ENCODE data around the gene CRYBB3. TPM values are rescaled to one million over a fixed set of nuclear protein-coding genes. Genes with fewer than 3 reads are reported as not detected.

Gene CRYBB3
- total RNA-seq, 1 experiment from 2014 or later, result not detected

DNA sequence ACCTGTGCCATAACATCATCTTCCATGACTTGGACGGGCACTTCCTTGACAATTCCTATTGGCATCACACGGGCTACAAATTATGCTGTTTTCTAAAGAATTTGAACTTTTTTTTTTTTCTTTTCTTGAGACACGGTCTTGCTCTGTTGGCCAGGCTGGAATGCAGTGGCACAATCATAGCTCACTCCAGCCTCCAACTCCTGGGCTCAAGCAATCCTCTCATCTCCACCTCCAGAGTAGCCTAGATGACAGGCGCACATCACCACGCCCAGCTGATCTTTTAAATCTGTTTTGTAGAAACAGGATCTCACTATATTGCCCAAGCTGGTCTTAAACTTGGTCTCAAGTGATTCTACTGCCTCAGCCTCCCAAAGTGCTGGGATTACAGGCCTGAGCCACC lies 3.3 kb upstream of the CRYBB3 start:
- ChIA-PET POLR2A (no interaction called here), CTCF (no interaction called here)
- H3K36me3 Mint-ChIP-seq (ENCODE audit: insufficient read depth, unreplicated experiment), result peaks cover 19% of the 10 kb centered on the region
- H3K4me3 Mint-ChIP-seq (ENCODE audit: unreplicated experiment), result no peak overlapping the region
- Histone ChIP-seq H3K4me3 (ENCODE audit: low read depth, low read length) (no peak overlapping the region), H3K9me3 (no peaks in the 10 kb centered on the region), H3K36me3 (ENCODE audit: control insufficient read depth, insufficient read depth, low read length) (no peaks in the 10 kb centered on the region; the same call in none of the 2 replicates), H3K27me3 (replicated peaks; ENCODE audit: control insufficient read depth, insufficient read depth, low read length) (no peaks in the 10 kb centered on the region), H3K4me1 (no peaks in the 10 kb centered on the region)
- no peaks in the 10 kb centered on the region for H3K27me3 Mint-ChIP-seq (ENCODE audit: insufficient read depth, unreplicated experiment)
- no peaks in the 10 kb centered on the region for H3K4me1 Mint-ChIP-seq (ENCODE audit: low read depth, unreplicated experiment)
- no peaks in the 10 kb centered on the region for H3K9me3 Mint-ChIP-seq (ENCODE audit: unreplicated experiment)
- TF ChIP-seq, protein P1, sequence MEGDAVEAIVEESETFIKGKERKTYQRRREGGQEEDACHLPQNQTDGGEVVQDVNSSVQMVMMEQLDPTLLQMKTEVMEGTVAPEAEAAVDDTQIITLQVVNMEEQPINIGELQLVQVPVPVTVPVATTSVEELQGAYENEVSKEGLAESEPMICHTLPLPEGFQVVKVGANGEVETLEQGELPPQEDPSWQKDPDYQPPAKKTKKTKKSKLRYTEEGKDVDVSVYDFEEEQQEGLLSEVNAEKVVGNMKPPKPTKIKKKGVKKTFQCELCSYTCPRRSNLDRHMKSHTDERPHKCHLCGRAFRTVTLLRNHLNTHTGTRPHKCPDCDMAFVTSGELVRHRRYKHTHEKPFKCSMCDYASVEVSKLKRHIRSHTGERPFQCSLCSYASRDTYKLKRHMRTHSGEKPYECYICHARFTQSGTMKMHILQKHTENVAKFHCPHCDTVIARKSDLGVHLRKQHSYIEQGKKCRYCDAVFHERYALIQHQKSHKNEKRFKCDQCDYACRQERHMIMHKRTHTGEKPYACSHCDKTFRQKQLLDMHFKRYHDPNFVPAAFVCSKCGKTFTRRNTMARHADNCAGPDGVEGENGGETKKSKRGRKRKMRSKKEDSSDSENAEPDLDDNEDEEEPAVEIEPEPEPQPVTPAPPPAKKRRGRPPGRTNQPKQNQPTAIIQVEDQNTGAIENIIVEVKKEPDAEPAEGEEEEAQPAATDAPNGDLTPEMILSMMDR (IDR thresholded peaks at IDR 0.05; ENCODE audit: insufficient read depth in 1 of 2, low read depth in 1 of 2, low read length in 1 of 2, severe bottlenecking in 1 of 2, unreplicated experiment in 1 of 2), result no peak
- BruUV-seq (replicated peaks), result no TSS peak
- intact Hi-C loops (cut with micrococcal nuclease; ENCODE audit: unreplicated experiment), result no loop called here
- H3K27ac Mint-ChIP-seq (ENCODE audit: unreplicated experiment), result no peak overlapping the region
- DNase-seq, result no peak

DNA sequence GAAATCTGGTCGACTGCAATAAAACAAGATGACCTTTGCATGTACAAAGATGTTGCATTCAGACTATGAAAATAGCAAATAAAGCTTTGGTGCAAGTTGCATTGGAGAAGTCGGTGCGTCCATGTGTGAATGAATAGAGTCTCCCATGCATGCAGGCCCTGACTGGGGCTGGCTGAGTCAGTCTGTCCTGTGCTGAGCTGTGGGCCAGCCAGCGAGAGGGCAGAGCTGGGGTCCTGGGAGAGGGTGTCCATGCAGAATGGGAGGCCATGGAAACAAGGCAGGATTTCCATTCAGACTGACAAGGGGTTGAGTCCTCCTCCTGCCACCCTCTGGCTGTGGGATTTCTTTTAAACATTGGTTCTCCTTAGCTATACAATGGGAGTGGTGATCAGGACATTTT lies 2.3 kb upstream of the CRYBB3 start:
- no peaks in the 10 kb centered on the region; the same call in none of the 2 replicates for H3K36me3 ChIP-seq (ENCODE audit: control insufficient read depth, insufficient read depth, low read length)
- no peak overlapping the region for H3K27ac Mint-ChIP-seq (ENCODE audit: unreplicated experiment)
- H3K27me3 ChIP-seq (replicated peaks; ENCODE audit: control insufficient read depth, insufficient read depth, low read length), result no peaks in the 10 kb centered on the region
- no peaks in the 10 kb centered on the region for H3K27me3 Mint-ChIP-seq (ENCODE audit: insufficient read depth, unreplicated experiment)
- no TSS peak for BruUV-seq (replicated peaks)
- no peak overlapping the region for H3K4me3 Mint-ChIP-seq (ENCODE audit: unreplicated experiment)
- no peaks in the 10 kb centered on the region for H3K9me3 Mint-ChIP-seq (ENCODE audit: unreplicated experiment)
- ChIA-PET POLR2A (no interaction called here), CTCF (no interaction called here)
- no peaks in the 10 kb centered on the region for H3K4me1 ChIP-seq
- TF ChIP-seq, protein P1 (IDR thresholded peaks at IDR 0.05; ENCODE audit: insufficient read depth in 1 of 2, low read depth in 1 of 2, low read length in 1 of 2, severe bottlenecking in 1 of 2, unreplicated experiment in 1 of 2), result no peak
- intact Hi-C loops (cut with micrococcal nuclease; ENCODE audit: unreplicated experiment), result no loop called here
- peaks cover 22% of the 10 kb centered on the region for H3K36me3 Mint-ChIP-seq (ENCODE audit: insufficient read depth, unreplicated experiment)
- H3K4me1 Mint-ChIP-seq (ENCODE audit: low read depth, unreplicated experiment), result no peaks in the 10 kb centered on the region
- DNase-seq, result no peak
- H3K9me3 ChIP-seq, result no peaks in the 10 kb centered on the region
- H3K4me3 ChIP-seq (ENCODE audit: low read depth, low read length), result no peak overlapping the region

DNA sequence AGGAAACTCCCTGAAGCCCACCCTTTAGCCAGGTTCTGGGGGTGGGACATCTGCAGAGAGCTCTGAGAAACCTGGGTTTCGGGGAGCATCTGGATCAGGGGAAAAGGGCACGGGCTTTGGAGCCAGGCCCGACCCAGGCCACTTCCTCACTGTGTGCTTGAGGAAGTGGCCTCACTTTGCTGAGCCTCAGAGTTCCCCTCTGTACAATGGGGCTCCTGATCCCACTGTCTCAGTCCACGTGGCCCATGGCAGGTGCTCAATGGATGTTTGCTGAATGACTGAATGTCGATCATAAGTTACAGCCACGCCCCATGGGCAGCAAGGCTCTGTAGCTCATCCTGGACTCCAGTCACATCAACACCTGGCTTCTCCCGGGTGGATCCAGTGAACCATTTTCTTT lies 1.3 kb downstream of the CRYBB3 start:
- H3K27ac Mint-ChIP-seq (ENCODE audit: unreplicated experiment), result no peak overlapping the region
- Histone ChIP-seq H3K4me1 (no peaks in the 10 kb centered on the region), H3K9me3 (no peaks in the 10 kb centered on the region), H3K27me3 (replicated peaks; ENCODE audit: control insufficient read depth, insufficient read depth, low read length) (no peaks in the 10 kb centered on the region), H3K4me3 (ENCODE audit: low read depth, low read length) (no peak overlapping the region), H3K36me3 (ENCODE audit: control insufficient read depth, insufficient read depth, low read length) (no peaks in the 10 kb centered on the region; the same call in none of the 2 replicates)
- no peaks in the 10 kb centered on the region for H3K4me1 Mint-ChIP-seq (ENCODE audit: low read depth, unreplicated experiment)
- H3K9me3 Mint-ChIP-seq (ENCODE audit: unreplicated experiment), result no peaks in the 10 kb centered on the region
- ChIA-PET CTCF (no interaction called here), POLR2A (no interaction called here)
- no peak for DNase-seq
- no TSS peak for BruUV-seq (replicated peaks)
- TF ChIP-seq, protein P1 (IDR thresholded peaks at IDR 0.05; ENCODE audit: insufficient read depth in 1 of 2, low read depth in 1 of 2, low read length in 1 of 2, severe bottlenecking in 1 of 2, unreplicated experiment in 1 of 2), result no peak
- intact Hi-C loops (cut with micrococcal nuclease; ENCODE audit: unreplicated experiment), result no loop called here
- no peak overlapping the region for H3K4me3 Mint-ChIP-seq (ENCODE audit: unreplicated experiment)
- no peaks in the 10 kb centered on the region for H3K27me3 Mint-ChIP-seq (ENCODE audit: insufficient read depth, unreplicated experiment)
- H3K36me3 Mint-ChIP-seq (ENCODE audit: insufficient read depth, unreplicated experiment), result peaks cover 21% of the 10 kb centered on the region
